HEK293 (cell line): ENCODE measurements around the gene LBHD2.

Source experiments
- CTCF ChIA-PET: fragments of 350-600 bp; formaldehyde crosslinking; extraction: SDS; loops from one replicate; lab custom pipeline; 2021; ENCODE audit warnings: antibody characterized with exemption; lab: Yijun Ruan, JAX
- POLR2A ChIA-PET: fragments of 300-600 bp; formaldehyde crosslinking; extraction: SDS; loops from one replicate; lab custom pipeline; 2020; ENCODE audit warnings: antibody characterized with exemption, inconsistent platforms; lab: Yijun Ruan, JAX
- H3K27ac ChIP-seq: fragments of 200-500 bp; sonication (Bioruptor generic); 2 replicates; pipeline ENCODE4 v1.5.1; 2014; ENCODE audit warnings: low read depth, low read length, control low read depth, inconsistent platforms; ENCODE audit errors: extremely low read depth
- H3K36me3 ChIP-seq, 2 experiments: fragments of 200-500 bp in 1 of 2; sonication (Bioruptor generic) in 1 of 2; 1 replicate in 1 of 2; 2 replicates in 1 of 2; pipeline ENCODE4 v1.5.1; 2014 to 2017; ENCODE audit warnings: inconsistent platforms in 2 of 2, low read length in 2 of 2; ENCODE audit not compliant: control insufficient read depth in 2 of 2, insufficient read depth in 1 of 2
- H3K4me1 ChIP-seq: fragments of 200-500 bp; sonication (Bioruptor generic); 2 replicates; pipeline ENCODE4 v1.5.1; 2014; ENCODE audit warnings: mild to moderate bottlenecking, low read length, inconsistent platforms; ENCODE audit not compliant: control insufficient read depth, insufficient read depth
- H3K4me3 ChIP-seq: 2 replicates; pipeline ENCODE4 v1.5.1; 2011; ENCODE audit warnings: low read depth, mild to moderate bottlenecking, control low read depth, low read length, moderate library complexity
- H3K9me3 ChIP-seq: fragments of 200-500 bp; sonication (Bioruptor generic); 2 replicates; pipeline ENCODE4 v1.5.1; 2014; ENCODE audit warnings: low read depth, low read length, inconsistent platforms; ENCODE audit not compliant: control insufficient read depth, insufficient read depth
- GLIS1 ChIP-seq: fragments of 450-650 bp; formaldehyde crosslinking; IDR thresholded peaks from 2 replicates; pipeline ENCODE4 v1.5.1; 2016; ENCODE audit warnings: missing biosample characterization, missing genetic modification characterization
- GLIS2 ChIP-seq: fragments of 450-650 bp; formaldehyde crosslinking; IDR thresholded peaks from 2 replicates; pipeline ENCODE4 v1.5.1; 2016; ENCODE audit warnings: missing biosample characterization, missing genetic modification characterization
- HOXA7 ChIP-seq: sonication (generic); formaldehyde crosslinking; IDR thresholded peaks from 2 replicates; pipeline ENCODE4 v1.8.1; 2022; ENCODE audit warnings: missing genetic modification reagents, borderline replicate concordance
- KLF8 ChIP-seq: fragments of 450-650 bp; formaldehyde crosslinking; IDR thresholded peaks from 2 replicates; pipeline ENCODE4 v1.5.1; 2016; ENCODE audit warnings: missing biosample characterization, missing genetic modification characterization
- PRDM1 ChIP-seq: fragments of 450-650 bp; formaldehyde crosslinking; IDR thresholded peaks from 2 replicates; pipeline ENCODE4; 2016; ENCODE audit warnings: missing biosample characterization, missing genetic modification characterization
- SCRT2 ChIP-seq: fragments of 450-650 bp; formaldehyde crosslinking; IDR thresholded peaks from 2 replicates; pipeline ENCODE4 v1.5.1; 2016; ENCODE audit warnings: missing biosample characterization, missing genetic modification characterization
- WT1 ChIP-seq: fragments of 450-650 bp; formaldehyde crosslinking; IDR thresholded peaks from 2 replicates; pipeline ENCODE4 v1.5.1; 2016; ENCODE audit warnings: missing biosample characterization, missing genetic modification characterization
- ZNF155 ChIP-seq: fragments of 450-650 bp; formaldehyde crosslinking; IDR thresholded peaks from 2 replicates; pipeline ENCODE4 v1.5.1; 2016; ENCODE audit warnings: missing biosample characterization, missing genetic modification characterization
- ZNF169 ChIP-seq: fragments of 450-650 bp; formaldehyde crosslinking; IDR thresholded peaks from 2 replicates; pipeline ENCODE4 v1.5.1; 2016; ENCODE audit warnings: missing biosample characterization, missing genetic modification characterization
- ZNF23 ChIP-seq: fragments of 450-650 bp; formaldehyde crosslinking; IDR thresholded peaks from 2 replicates; pipeline ENCODE4 v1.5.1; 2016; ENCODE audit warnings: missing biosample characterization, missing genetic modification characterization, borderline replicate concordance
- ZNF366 ChIP-seq: fragments of 450-650 bp; formaldehyde crosslinking; conservative IDR thresholded peaks from 2 replicates; pipeline ENCODE4 v1.5.1; 2016; ENCODE audit warnings: missing biosample characterization, missing genetic modification characterization
- ZNF514 ChIP-seq: fragments of 450-650 bp; formaldehyde crosslinking; IDR thresholded peaks from 2 replicates; pipeline ENCODE4 v1.5.1; 2016; ENCODE audit warnings: missing biosample characterization, missing genetic modification characterization
- ZNF561 ChIP-seq: fragments of 450-650 bp; IDR thresholded peaks from 2 replicates; pipeline ENCODE4 v1.5.1; 2018; ENCODE audit warnings: missing biosample characterization, missing genetic modification characterization, borderline replicate concordance
- ZNF600 ChIP-seq: fragments of 450-650 bp; formaldehyde crosslinking; IDR thresholded peaks from 2 replicates; pipeline ENCODE4 v1.5.1; 2016; ENCODE audit warnings: missing biosample characterization, missing genetic modification characterization
- ZNF629 ChIP-seq: fragments of 450-650 bp; formaldehyde crosslinking; IDR thresholded peaks from 2 replicates; pipeline ENCODE4 v1.5.1; 2017; ENCODE audit warnings: missing biosample characterization, missing genetic modification characterization
- ZNF747 ChIP-seq: fragments of 450-650 bp; formaldehyde crosslinking; IDR thresholded peaks from 2 replicates; pipeline ENCODE4 v1.5.1; 2016; ENCODE audit warnings: missing biosample characterization, missing genetic modification characterization
- ZNF843 ChIP-seq: fragments of 450-650 bp; formaldehyde crosslinking; IDR thresholded peaks from 2 replicates; pipeline ENCODE4 v1.5.1; 2016; ENCODE audit warnings: missing biosample characterization, missing genetic modification characterization
- ZSCAN30 ChIP-seq: fragments of 450-650 bp; IDR thresholded peaks from 2 replicates; pipeline ENCODE4 v1.5.1; 2018; ENCODE audit warnings: missing biosample characterization, mild to moderate bottlenecking, missing genetic modification characterization, moderate library complexity
- TF ChIP-seq, protein P1 (sequence below): fragments of 450-650 bp; formaldehyde crosslinking; IDR thresholded peaks from 2 replicates; pipeline ENCODE4 v1.5.1; 2016; ENCODE audit warnings: missing biosample characterization, missing genetic modification characterization
- TF ChIP-seq, protein P2 (sequence below): fragments of 450-650 bp; IDR thresholded peaks from 2 replicates; pipeline ENCODE4 v1.5.1; 2018; ENCODE audit warnings: missing biosample characterization, missing genetic modification characterization
- TF ChIP-seq, protein P3 (sequence below): fragments of 450-650 bp; formaldehyde crosslinking; IDR thresholded peaks from 2 replicates; pipeline ENCODE4 v1.5.1; 2017; ENCODE audit warnings: missing biosample characterization, mild to moderate bottlenecking, missing genetic modification characterization, moderate library complexity
- TF ChIP-seq, protein P4 (sequence below): fragments of 450-650 bp; formaldehyde crosslinking; IDR thresholded peaks from 2 replicates; pipeline ENCODE4 v1.5.1; 2017; ENCODE audit warnings: missing biosample characterization, missing genetic modification characterization
- TF ChIP-seq, protein P5 (sequence below): fragments of 450-650 bp; formaldehyde crosslinking; IDR thresholded peaks from 2 replicates; pipeline ENCODE4 v1.5.1; 2016; ENCODE audit warnings: missing biosample characterization, missing genetic modification characterization
- TF ChIP-seq, protein P6 (sequence below): fragments of 450-650 bp; formaldehyde crosslinking; IDR thresholded peaks from 2 replicates; pipeline ENCODE4 v1.5.1; 2016; ENCODE audit warnings: missing biosample characterization, missing genetic modification characterization

The LBHD2 gene

DNA sequence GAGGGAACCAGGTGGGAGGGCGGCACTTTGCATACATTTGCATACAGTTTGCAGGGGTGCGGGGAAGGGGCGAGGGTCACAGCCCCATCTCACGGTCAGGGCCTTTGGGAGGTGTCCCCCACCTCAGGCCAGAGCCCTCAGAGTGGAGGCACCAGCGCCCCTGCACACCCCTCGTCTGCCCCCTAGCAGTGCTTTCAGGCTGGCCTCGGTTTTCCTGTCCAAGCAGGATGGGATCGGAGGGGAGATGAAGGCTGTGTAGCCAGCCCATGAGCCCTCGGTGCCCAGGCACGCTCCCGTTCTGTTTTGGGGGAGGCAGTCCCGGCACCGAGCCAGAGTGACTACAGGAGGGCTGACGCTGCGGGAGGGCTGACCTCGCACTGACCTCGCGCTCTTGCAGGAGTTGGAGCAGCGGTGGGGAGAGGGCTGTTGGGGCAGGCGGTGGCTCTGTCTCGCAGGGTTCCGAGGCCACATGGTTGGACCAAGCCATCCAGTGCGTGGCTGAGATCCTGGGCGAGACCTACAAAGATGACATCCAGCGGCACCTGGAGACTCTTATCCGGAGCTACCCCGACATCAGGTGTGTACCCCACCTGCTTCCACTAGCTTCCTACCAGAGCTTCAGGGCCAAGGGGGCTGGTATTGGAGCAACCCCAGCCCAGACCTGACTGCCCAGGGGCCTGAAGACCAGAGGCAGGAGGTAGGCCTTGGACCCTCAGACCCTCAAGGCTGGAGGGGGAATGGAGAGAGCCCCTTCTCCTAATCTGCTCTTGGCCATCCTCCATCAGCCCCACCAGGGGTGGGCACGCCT is 24.1 kb downstream of the LBHD2 start:
- Histone ChIP-seq H3K9me3 (no peaks in the 10 kb centered on the region), H3K27ac (no peak overlapping the region), H3K4me3 (no peak overlapping the region), H3K36me3 (no peaks in the 10 kb centered on the region), H3K4me1 (no peaks in the 10 kb centered on the region; the same call in 1 of the 2 replicates)
- CTCF ChIA-PET, result interaction anchor here (0.6 to 1.5 kb wide), 4 partner anchors 33 to 252 kb away, joined by 3 to 5 read pairs (median 4); no protein-coding TSS in a partner anchor
- TF ChIP-seq GLIS2 (0 out of 2 replicates have a peak, but pooled peaks have one; percentile 14), ZNF561 (tag by site-specific recombination) (no peak), ZNF600 (tag by site-specific recombination) (peak; percentile 63), HOXA7 (CRISPR knock-in tag) (no peak)
- TF ChIP-seq, protein P1, sequence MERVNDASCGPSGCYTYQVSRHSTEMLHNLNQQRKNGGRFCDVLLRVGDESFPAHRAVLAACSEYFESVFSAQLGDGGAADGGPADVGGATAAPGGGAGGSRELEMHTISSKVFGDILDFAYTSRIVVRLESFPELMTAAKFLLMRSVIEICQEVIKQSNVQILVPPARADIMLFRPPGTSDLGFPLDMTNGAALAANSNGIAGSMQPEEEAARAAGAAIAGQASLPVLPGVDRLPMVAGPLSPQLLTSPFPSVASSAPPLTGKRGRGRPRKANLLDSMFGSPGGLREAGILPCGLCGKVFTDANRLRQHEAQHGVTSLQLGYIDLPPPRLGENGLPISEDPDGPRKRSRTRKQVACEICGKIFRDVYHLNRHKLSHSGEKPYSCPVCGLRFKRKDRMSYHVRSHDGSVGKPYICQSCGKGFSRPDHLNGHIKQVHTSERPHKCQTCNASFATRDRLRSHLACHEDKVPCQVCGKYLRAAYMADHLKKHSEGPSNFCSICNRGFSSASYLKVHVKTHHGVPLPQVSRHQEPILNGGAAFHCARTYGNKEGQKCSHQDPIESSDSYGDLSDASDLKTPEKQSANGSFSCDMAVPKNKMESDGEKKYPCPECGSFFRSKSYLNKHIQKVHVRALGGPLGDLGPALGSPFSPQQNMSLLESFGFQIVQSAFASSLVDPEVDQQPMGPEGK (tag by site-specific recombination), result no peak
- POLR2A ChIA-PET, result no interaction called here

DNA sequence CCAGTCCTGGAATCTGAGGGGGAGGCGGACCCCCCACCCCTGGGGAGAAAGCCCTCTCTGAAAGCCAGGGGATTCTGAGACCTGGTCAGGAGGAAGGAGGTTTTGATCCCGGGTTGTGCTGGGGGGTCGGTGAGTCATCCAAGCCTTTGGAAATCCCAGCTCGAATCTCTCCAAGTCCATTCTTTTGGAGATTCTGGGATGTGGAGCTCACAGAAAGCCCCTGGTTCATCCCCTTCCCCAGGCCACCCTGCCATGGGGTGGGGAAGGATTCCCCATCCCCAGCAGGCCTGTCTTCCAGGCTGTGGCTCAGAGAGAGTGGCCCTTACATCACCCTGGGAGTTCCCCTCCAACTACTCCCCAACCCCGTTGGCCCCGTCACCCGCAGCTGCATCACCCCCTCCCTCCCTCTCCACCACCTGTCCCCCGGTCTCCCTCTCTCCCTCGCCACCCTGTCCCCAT is 24.8 kb downstream of the LBHD2 start:
- Histone ChIP-seq H3K4me3 (no peak overlapping the region), H3K36me3 (no peaks in the 10 kb centered on the region), H3K4me1 (no peaks in the 10 kb centered on the region; the same call in 1 of the 2 replicates), H3K9me3 (no peaks in the 10 kb centered on the region), H3K27ac (no peak overlapping the region)
- ChIA-PET CTCF (interaction anchor here (0.6 to 1.5 kb wide), 4 partner anchors 32 to 253 kb away, joined by 3 to 5 read pairs (median 4); no protein-coding TSS in a partner anchor), POLR2A (interaction anchor here (0.6 kb wide), 1 partner anchor 376 kb away, joined by 3 read pairs; no protein-coding TSS in a partner anchor)
- TF ChIP-seq ZNF366 (no peak), ZNF169 (no peak), ZNF155 (tag by site-specific recombination) (no peak), SCRT2 (no peak), ZNF629 (no peak), ZNF514 (tag by site-specific recombination) (no peak), ZNF747 (no peak), ZSCAN30 (tag by site-specific recombination) (no peak), WT1 (tag by site-specific recombination) (0 out of 2 replicates have a peak, but pooled peaks have one; percentile 16), KLF8 (no peak), ZNF561 (tag by site-specific recombination) (no peak), ZNF23 (tag by site-specific recombination) (no peak), GLIS1 (peak; percentile 61), PRDM1 (tag by site-specific recombination) (no peak), ZNF843 (tag by site-specific recombination) (no peak)
- TF ChIP-seq, protein P2, sequence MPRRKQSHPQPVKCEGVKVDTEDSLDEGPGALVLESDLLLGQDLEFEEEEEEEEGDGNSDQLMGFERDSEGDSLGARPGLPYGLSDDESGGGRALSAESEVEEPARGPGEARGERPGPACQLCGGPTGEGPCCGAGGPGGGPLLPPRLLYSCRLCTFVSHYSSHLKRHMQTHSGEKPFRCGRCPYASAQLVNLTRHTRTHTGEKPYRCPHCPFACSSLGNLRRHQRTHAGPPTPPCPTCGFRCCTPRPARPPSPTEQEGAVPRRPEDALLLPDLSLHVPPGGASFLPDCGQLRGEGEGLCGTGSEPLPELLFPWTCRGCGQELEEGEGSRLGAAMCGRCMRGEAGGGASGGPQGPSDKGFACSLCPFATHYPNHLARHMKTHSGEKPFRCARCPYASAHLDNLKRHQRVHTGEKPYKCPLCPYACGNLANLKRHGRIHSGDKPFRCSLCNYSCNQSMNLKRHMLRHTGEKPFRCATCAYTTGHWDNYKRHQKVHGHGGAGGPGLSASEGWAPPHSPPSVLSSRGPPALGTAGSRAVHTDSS, result no peak
- TF ChIP-seq, protein P3, sequence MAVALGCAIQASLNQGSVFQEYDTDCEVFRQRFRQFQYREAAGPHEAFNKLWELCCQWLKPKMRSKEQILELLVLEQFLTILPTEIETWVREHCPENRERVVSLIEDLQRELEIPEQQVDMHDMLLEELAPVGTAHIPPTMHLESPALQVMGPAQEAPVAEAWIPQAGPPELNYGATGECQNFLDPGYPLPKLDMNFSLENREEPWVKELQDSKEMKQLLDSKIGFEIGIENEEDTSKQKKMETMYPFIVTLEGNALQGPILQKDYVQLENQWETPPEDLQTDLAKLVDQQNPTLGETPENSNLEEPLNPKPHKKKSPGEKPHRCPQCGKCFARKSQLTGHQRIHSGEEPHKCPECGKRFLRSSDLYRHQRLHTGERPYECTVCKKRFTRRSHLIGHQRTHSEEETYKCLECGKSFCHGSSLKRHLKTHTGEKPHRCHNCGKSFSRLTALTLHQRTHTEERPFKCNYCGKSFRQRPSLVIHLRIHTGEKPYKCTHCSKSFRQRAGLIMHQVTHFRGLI (tag by site-specific recombination), result no peak
- TF ChIP-seq, protein P4, sequence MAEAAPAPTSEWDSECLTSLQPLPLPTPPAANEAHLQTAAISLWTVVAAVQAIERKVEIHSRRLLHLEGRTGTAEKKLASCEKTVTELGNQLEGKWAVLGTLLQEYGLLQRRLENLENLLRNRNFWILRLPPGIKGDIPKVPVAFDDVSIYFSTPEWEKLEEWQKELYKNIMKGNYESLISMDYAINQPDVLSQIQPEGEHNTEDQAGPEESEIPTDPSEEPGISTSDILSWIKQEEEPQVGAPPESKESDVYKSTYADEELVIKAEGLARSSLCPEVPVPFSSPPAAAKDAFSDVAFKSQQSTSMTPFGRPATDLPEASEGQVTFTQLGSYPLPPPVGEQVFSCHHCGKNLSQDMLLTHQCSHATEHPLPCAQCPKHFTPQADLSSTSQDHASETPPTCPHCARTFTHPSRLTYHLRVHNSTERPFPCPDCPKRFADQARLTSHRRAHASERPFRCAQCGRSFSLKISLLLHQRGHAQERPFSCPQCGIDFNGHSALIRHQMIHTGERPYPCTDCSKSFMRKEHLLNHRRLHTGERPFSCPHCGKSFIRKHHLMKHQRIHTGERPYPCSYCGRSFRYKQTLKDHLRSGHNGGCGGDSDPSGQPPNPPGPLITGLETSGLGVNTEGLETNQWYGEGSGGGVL (tag by site-specific recombination), result peak; percentile 48; the same call in 1 of the 2 replicates
- TF ChIP-seq, protein P5, sequence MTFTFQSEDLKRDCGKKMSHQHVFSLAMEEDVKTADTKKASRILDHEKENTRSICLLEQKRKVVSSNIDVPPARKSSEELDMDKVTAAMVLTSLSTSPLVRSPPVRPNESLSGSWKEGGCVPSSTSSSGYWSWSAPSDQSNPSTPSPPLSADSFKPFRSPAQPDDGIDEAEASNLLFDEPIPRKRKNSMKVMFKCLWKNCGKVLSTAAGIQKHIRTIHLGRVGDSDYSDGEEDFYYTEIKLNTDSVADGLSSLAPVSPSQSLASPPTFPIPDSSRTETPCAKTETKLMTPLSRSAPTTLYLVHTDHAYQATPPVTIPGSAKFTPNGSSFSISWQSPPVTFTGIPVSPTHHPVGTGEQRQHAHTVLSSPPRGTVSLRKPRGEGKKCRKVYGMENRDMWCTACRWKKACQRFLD, result no peak
- TF ChIP-seq, protein P6, sequence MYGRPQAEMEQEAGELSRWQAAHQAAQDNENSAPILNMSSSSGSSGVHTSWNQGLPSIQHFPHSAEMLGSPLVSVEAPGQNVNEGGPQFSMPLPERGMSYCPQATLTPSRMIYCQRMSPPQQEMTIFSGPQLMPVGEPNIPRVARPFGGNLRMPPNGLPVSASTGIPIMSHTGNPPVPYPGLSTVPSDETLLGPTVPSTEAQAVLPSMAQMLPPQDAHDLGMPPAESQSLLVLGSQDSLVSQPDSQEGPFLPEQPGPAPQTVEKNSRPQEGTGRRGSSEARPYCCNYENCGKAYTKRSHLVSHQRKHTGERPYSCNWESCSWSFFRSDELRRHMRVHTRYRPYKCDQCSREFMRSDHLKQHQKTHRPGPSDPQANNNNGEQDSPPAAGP (tag by site-specific recombination), result 0 out of 2 replicates have a peak, but pooled peaks have one; percentile 28
